EH (cell line): Measurements from ENCODE around the gene LRRC4C.
A peak's percentile ranks its signal among the peaks of the same experiment; 100 is the strongest.

ENCODE experiments used
- DNase-seq: peaks from one replicate; pipeline ENCODE4 v3.0.0-alpha.2; 2015; ENCODE audit warnings: low read depth

Gene LRRC4C

GRCh38 chr11:40360206-40360798 lies 1099.2 kb downstream of the LRRC4C start:
- DNase-seq: no peak

DNA sequence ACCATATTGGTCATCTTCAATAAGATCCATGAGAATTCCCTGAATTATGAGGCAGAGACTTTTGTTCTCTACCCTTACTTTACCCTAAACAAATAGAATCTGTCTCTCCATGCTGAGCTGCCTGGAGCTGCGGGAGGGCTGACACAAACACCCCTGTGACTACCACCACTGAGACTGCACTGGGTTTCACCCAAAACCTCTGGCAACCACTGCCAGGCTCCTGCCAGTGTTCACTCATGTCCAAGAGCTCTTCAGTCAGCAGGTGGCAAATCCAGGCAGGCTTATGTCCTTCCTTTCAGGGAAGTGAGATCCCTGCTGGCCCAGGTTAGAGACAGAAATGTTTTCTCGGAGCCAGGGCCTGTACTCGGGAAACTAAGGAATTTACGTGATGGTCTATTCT lies 1105.3 kb downstream of the LRRC4C start:
- no peak for DNase-seq

GRCh38 chr11:40340911-40341310 lies 1118.5 kb downstream of the LRRC4C start:
- no peak for DNase-seq

GRCh38 chr11:40338739-40339138 lies 1120.7 kb downstream of the LRRC4C start:
- peak; percentile 72 for DNase-seq

DNA sequence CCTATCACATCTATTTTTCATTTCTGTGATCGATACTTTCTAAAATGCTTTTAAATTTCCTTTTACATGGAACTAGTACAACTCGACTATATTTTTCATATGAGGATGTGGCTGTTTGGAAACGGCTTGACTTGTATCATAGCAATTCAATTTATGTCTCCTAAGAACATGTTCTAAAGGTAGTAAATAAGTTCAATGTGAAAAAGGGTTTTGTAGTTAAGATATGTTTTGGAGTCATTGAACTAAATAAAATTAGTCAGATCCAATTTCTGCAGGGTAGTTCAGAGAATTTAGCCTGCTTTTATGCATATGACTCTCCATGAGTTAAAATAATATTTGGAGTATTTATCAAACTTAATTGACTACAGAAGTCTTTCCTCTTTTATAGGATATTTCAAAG lies 1121.4 kb downstream of the LRRC4C start:
- DNase-seq: no peak

- peak; percentile 59 for DNase-seq
Measured at GRCh38 chr11:40337118-40337517, 1122.3 kb downstream of the LRRC4C start.

DNA sequence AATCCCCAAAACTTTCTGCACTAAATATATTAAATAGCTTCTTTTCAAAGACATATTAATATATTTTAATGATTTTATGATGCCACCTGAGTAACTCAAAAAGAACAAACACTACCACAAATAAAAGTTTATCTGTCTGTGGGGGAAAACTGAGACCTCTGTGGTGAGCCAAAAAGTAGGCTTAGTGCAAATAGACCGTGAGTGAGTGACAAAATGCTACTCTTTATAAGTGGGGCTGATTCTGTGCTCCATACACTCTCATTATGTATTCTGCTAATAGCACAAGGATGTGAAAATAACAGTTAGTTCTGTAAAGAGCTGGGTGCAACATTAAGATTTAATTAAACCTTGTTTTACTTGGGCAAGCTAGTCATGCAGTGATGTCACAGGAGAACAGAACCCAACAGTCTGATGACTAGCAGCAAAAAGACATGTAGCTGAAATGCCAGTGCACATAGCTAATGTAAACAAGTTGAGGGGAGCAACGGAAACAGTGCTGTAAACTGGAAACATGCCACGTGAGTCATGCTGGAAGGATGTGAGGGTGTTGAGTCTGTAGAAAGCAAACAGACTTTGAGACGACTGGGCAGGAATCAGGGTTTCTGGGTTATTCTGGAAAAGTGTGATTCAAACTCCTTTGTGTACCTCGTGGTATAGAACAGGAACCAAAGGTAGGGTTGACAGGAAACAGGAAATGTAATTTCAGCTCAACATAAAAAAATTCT lies 1130.4 kb downstream of the LRRC4C start:
- DNase-seq: peak; percentile 100

DNA sequence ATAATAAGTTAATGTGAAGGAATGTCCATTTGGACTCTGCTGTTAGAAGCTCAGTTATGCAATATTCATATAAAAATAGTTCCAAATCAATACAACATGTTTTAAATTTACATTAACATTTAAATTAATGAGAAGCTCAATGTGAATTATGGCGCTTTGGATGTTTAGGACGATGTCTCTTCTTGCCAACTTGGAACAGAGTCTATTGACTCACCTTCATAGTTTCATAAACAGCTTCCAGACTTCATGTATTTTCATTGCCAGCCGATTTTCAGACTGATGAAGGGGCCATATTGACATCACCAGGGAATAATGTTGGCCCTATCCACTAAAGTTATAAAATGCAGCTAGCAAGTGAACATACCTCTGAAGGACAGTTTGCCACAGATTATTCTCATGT lies 1136.2 kb downstream of the LRRC4C start:
- DNase-seq: no peak

GRCh38 chr11:40321537-40321936 lies 1137.9 kb downstream of the LRRC4C start:
- DNase-seq: no peak

GRCh38 chr11:40316171-40316570 lies 1143.3 kb downstream of the LRRC4C start:
- no peak for DNase-seq

DNA sequence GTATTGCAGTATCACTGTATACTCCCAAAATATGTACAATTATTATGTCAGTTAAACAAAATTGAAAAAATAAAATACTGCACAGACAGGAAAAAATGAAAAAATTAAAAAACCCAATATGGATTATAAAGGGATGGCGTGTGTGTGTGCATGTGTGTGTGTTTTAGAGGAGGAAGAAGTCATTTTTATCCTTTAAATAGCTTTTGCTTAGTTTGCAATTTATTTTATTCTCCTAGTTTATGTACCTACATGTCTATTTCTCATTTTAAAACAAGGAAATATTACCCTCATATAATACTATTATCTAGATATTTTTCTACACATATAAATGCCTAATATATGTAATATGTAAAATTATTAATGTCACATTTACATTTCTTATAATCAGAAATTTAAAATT lies 1144.3 kb downstream of the LRRC4C start:
- DNase-seq: no peak

DNA sequence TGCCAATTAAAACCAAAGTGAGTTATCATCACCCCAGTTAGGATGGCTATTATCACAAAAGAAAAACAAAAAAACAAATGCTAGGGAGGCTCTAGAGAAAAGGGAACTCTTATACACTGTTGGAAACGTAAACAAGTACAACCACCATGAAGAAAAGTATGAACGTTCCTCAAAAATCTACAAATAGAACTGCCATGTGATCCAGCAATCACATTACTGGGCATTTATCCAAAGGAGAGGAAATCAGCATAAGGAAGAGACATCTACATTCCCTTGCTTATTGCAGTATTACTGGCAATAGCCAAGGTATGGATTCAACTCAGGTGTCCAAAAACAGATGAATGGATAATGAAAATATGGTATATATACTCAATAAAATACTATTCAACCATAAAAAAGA lies 1145.1 kb downstream of the LRRC4C start:
- peak; percentile 22 for DNase-seq

DNA sequence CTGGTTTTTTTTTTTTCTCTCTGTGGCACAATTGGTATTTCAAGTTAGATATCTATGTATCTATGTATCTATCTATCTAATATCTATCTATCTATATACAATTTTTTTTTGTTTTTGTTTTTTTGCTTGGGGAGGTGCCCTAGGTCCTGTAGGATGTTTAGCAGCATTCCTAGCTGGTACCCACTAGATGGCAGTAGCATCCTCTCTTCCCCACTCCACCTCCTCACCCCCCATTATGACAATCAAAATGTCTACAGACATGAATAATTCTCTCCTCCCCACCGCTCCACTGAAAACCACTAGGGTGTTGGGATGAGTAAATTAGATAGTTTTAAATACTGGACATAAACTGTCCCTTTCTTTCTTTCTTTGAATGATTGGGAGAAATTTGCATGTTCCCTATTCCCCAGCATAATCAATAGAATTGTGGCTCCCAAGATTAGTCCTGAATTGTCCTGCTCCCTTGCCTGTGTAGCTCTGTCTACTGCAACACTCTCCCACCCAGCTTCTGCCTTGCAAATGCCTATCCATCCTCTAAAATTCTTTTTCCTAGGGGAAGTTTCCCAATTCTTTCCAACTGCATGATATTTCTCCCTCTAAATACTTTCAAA lies 1152.4 kb downstream of the LRRC4C start:
- DNase-seq: peak; percentile 72

DNA sequence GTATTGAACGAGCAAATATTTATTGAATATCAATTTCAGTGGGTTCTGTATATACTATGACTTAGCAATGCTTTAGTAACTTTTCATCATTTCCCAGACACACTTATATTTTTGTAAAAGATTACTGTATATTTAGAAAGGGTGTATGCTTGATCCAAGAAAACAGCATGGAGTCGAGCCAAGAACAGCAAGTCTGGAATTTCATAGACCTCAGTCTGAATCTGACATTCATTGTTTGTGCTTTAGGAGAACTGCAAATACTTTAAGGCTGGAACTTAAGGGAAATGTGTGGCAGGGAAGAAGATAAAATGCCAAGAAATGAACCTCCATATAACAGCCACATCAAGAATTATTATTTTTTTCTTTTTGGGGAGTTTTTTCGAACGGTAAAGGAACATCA lies 1156.8 kb downstream of the LRRC4C start:
- peak; percentile 58 for DNase-seq

DNA sequence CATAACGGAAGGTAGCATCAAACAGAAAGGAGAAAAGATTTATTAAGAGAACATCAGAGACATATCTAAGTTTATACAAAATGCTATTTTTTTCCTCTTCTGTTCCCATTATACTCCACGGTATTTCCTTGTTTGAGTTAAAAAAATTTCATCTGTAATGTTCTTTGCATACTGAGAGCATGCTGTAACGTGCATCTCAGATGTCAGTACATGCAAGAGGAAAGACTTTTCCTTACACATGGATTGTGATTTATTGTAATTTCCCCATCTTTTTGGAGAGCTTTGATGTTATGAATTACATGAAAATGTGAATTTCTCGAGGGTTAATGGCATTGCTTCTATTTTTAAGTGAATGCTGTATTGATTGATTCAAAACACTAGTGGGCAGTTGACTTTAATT lies 1164.0 kb downstream of the LRRC4C start:
- no peak for DNase-seq

DNA sequence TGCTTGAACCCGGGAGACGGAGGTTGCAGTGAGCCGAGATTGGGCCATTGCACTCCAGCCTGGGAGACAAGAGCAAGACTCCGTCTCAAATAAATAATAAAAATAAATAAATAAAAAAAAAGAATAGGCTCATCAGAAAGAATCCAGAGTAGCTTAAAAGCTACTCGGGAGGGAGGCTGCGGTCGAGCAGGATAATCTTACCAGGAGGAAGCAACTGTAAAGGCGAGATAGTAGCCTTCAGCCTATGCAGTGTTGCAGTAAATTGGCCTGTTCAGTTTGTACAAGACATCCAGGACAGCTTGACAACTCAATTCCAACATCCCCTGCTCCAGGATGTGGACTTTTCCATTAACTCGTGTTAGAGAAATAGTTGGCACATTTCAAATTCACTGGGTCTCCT lies 1164.7 kb downstream of the LRRC4C start:
- no peak for DNase-seq

- DNase-seq: no peak
Measured at GRCh38 chr11:40294349-40294735, 1165.1 kb downstream of the LRRC4C start.

GRCh38 chr11:40293655-40294348 lies 1165.7 kb downstream of the LRRC4C start:
- DNase-seq: peak; percentile 87

DNA sequence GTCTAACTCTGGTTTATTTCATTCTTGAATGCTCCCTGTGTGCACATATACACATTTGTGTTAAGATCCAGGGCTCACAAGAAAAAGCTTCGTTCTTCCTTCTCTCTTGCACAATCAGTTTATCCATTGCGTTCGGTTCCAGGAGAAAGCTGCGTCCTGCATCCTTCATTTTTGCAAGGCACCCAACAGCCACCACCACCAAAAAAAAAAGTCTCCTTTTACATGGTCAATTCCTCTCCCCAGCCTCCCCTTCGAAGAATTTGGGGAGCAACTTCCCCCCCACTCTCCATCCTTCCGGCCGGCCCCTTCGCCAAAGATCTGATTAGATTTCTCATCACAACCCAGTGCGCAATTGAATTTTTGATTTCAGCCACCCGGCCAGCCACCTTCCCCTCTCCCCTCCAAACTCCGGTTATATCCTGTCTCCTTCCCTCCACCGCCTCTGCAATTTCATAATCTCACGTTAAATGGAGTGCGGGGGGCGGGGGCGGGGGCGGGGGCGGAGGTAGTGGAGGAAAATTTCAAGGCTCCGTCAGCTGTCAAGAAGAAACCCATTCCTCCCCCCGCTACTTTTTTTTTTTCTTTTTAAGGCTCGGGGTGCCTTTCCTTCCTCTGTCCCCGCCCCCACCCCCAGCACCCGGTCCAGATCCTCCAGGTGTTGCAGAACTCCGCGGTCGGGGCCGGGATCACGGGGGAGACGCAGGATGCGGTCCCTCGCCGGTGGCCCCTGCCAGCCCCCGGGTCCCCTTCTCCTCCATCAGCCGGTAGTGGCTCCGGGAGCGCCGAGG lies 1166.5 kb downstream of the LRRC4C start:
- DNase-seq: no peak

GRCh38 chr11:40291741-40292140 lies 1167.7 kb downstream of the LRRC4C start:
- no peak for DNase-seq

DNA sequence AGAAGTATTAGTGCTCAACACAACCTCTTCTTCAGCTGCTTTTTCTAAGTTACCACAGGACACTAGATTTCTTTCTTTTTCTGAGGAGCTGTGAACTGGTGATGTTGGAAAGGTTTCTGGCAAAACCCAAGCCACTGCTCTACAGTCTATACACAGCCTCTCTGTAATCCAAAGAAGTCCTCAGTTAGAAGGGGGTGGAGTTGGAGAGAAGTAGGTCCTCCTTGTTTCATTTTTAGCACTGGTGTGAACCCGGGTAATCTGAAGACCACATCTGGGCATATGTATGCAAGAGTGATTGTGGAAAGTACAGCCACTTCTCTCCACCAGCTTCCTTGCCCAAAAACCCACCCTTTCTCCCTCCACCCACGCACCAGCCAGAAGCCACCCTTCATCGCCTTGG lies 1168.1 kb downstream of the LRRC4C start:
- no peak for DNase-seq

DNA sequence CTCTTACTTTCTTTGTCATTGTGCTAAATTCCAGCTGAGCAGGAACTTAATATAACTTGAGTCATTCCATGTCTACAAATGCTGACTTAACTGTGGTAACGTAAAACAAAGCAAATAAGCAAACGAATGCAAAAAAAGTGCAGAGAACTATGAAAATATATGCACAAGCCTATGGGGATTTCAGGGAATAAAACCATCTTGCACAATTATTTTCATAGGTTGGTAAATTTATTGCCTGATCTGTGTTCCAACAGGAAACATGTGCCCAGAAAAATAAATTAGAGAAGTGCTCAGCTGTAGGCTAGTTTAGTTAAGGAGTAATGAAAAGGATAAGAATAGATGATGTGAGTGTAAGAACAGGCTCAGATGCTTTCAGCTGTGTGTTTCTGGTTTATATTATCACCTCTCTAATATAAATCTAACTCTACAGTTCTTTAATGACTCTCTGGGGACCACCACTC lies 1169.3 kb downstream of the LRRC4C start:
- DNase-seq: no peak
